Skeletal muscle cell (primary cell): ENCODE data around the gene PDZD4.
"Not testable (repeated sequence)": the region's sequence is repeated elsewhere in the genome, so short reads cannot be mapped to it uniquely, and the experiment has no call there.

Experiments used
- DNase-seq: peaks from one replicate; pipeline ENCODE4 v3.0.0-alpha.2; 2010; ENCODE audit warnings: low read depth
- H3K4me3 ChIP-seq: 2 replicates; pipeline ENCODE4 v1.5.1; 2011; ENCODE audit warnings: low read depth, mild to moderate bottlenecking, control low read depth, low read length, moderate library complexity

PDZD4 gene

DNA sequence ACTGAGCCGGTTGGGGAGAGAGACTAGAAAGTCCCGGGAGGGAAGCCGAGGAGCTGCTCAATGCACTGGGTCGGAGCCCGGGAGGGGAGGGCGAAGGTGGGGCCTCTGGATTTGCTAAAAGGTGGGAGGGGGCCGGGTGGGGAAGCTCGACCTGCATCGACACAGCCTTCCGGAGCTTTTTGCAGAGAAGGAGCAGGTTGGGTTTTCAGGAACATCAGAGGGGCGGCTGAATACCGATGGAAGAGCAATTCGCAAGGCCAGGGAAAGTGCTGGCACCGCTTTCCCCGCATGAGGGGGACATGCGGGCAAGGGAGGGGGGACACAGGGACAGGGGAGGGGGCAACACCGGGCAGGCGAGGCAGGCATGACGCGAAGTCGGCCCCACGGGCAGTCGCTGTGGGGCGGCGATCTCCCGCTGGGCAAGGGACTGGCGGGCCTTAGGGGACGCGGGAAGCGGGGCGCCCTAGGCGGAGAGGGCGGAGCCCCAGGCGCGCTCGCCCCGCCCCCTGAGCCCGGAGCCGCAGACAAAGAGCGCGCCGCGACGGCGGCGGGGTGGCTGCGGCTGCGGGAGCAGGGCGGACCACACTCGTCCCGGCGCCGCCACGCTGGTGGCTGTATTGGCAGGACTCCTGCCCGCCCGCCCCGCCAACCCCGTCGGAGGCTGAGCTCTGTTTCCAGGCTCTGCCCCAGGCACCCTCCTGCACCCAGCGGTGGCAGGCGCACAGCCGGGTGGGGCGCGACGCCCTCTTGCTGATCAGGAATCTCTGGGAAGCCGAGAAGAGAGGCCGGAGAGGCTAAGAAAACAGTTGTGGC is 11.6 kb downstream of the PDZD4 start:
- no peak for DNase-seq
- H3K4me3 ChIP-seq, result peak overlapping the region; percentile 32

DNA sequence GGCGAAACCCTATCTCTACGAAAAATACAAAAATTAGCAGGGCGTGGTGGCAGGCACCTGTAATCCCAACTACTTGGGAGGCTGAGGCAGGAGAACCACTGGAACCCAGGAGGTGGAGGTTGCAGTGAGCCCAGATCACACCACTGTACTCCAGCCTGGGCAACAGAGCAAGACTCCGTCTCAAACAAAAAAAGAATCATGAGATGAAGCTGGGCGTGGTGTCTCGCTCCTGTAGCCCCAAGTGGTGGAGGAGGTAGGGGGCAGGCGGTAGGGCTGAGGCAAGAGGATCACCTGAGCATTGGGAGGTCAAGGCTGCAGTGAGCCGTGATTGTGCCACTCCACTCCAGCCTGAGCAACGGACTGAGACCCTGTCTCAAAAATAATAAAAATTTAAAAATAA is 12.3 kb downstream of the PDZD4 start:
- DNase-seq, H3K4me3 ChIP-seq: not testable (repeated sequence)

- DNase-seq, result no peak
- H3K4me3 ChIP-seq, result no peak overlapping the region
These were observed 13.3 kb downstream of the PDZD4 start for GRCh38 chrX:153816831-153817690.

DNA sequence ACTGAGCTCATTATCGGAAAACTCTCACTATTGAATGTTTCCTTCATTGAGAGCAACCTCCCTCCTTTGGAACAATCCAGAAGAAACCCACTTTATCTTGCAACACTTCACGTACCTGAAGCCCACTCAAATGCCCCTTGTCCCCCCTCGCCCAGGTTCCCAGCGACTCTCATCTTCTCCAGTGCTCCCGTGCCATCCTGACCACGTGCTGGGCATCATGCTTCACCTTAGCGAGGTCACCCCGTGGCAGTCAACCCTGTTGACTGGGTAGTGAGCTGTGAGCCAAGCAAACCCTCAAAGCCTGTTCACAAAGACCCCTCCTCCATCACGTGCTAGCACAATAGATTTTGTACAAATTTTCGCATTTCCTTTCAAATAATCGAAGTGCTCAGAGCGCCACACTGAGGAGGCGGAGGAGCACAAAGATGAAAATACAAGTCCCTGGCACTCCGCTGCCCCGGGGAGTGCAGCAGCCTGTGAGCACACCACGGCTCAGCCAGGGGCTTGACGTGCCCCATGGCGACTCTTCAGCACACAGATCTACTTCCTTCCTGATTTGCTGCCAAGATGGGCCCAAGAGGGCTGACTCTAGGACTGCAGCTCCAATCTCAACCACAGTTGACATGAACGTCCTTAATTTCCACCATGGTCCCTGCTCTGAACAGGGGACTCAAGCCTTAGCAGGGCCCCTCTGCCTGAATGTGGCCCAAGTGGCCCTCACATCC is 15.6 kb downstream of the PDZD4 start:
- no peak overlapping the region for H3K4me3 ChIP-seq
- no peak for DNase-seq

- DNase-seq, result no peak
These were observed 17.2 kb downstream of the PDZD4 start for GRCh38 chrX:153813161-153813560.

GRCh38 chrX:153812220-153812619 is 18.1 kb downstream of the PDZD4 start:
- no peak overlapping the region for H3K4me3 ChIP-seq
- DNase-seq, result no peak

More at GRCh38 chrX:153813161-153813560, 17.2 kb downstream of the PDZD4 start:
- H3K4me3 ChIP-seq, result no peak overlapping the region

GRCh38 chrX:153807976-153808375 is 22.4 kb downstream of the PDZD4 start:
- H3K4me3 ChIP-seq, result no peak overlapping the region
- no peak for DNase-seq

DNA sequence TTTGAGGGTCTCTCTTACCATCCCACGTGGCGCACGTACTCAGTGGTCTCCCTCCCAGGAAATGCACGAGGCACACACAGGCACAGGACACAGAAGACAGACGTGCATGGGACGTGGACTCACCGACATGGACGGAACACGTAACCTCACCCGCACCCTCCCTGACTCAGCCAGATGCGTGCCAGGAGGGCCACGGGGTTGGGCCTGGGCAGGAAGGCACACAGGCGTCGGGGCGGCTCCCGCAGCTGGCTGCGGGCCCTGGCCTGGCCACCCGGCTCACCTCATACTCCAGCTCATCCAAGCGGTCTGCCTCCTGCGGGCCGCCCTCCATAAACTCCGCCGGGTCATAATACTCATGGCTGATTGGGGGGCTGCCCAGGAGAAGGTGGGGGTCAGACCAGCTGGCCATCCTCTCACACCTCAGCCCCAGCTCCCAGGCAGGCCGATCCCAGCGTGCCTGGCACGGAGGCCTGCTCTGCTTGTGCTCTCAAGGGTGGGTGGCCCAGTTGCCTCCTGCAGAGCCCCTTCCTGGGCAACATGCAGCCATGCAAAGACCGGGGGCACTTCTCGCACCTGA is 23.3 kb downstream of the PDZD4 start:
- no peak overlapping the region for H3K4me3 ChIP-seq
- no peak for DNase-seq

GRCh38 chrX:153805436-153805835 is 24.9 kb downstream of the PDZD4 start:
- no peak overlapping the region for H3K4me3 ChIP-seq
- DNase-seq, result no peak

GRCh38 chrX:153804621-153805020 is 25.7 kb downstream of the PDZD4 start:
- no peak overlapping the region for H3K4me3 ChIP-seq
- no peak for DNase-seq

- no peak overlapping the region for H3K4me3 ChIP-seq
- DNase-seq, result no peak
These were observed 26.2 kb downstream of the PDZD4 start for GRCh38 chrX:153804100-153804595.

- no peak overlapping the region for H3K4me3 ChIP-seq
- no peak for DNase-seq
These were observed 26.9 kb downstream of the PDZD4 start for GRCh38 chrX:153803211-153804099.

GRCh38 chrX:153802513-153803045 is 27.8 kb downstream of the PDZD4 start:
- no peak overlapping the region for H3K4me3 ChIP-seq
- DNase-seq, result no peak

DNA sequence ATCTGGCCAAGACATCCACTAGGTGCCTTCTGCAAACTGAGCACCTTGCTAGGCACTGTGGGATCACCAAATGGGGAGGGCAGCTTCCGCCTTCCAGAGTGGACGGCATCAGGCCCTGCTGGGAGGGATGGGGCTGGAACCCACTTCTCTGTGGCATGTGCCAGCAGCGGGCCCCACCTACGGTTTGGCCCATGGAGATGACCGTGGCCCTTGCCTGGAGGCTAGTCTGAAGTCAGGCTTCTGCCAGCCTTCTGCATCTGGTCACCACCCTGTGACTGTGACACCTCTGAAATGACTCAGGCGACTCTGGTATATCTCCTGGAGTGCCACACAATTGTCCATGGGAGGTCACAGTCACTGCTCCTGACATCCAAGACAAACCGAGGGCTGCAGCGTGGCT is 28.7 kb downstream of the PDZD4 start:
- no peak overlapping the region for H3K4me3 ChIP-seq
- no peak for DNase-seq

- no peak overlapping the region for H3K4me3 ChIP-seq
- no peak for DNase-seq
These were observed 29.6 kb downstream of the PDZD4 start for GRCh38 chrX:153800746-153801145.

DNA sequence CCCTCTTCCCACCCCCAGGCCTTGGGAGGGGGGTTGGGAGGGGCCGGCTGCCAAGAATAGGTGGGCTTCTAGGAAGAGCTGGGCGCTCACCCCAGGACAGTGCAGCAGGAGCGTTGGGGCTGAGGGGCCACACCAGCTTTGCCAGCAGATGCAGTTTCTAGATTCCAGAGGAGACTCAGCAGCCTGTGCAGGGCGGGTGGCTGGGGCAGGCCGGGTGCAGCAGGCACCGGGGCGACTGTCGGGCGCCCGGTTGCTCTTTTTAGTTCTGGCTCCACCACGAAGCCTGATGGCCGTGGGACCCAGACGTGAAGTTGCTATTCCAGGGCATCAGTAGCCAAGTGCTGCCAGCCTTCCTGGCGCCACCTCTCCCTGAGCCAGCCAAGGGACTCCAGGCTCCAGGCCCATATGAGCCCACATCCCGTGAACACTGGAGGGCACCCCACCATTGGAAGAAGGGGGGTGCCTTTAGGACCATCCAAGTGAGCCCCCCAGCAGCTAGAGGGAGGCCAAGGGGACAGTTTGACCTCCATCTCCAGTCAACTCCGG is 30.1 kb downstream of the PDZD4 start:
- no peak overlapping the region for H3K4me3 ChIP-seq
- DNase-seq, result no peak

- no peak for DNase-seq
- H3K4me3 ChIP-seq, result no peak overlapping the region
These were observed 31.0 kb downstream of the PDZD4 start for GRCh38 chrX:153799326-153799725.

DNA sequence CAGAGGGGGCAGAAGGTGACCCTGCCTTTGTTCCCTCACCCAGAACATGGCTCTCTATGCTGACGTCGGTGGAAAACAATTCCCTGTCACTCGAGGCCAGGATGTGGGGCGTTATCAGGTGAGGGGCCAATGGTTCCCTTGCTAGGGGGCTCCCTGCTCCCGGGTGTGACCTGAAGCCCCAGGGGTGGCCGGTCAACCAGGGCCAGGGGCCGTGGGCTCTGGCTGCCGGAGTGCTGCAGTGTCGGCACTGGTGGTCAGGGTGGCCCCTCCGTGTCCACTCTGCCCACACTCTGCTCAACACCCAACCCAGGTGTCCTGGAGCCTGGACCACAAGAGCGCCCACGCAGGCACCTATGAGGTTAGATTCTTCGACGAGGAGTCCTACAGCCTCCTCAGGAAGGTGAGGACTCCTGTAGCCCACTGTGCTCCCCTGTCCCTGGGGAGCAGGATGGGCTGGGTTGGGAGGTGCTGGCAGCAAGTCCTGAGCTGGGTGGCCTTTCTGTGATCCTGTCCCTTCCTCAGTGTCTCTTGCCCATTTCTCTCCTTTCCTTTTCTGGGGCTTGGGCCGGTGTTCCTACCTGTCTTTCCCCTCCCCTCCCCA is 32.8 kb downstream of the PDZD4 start:
- H3K4me3 ChIP-seq, result no peak overlapping the region
- no peak for DNase-seq
